HepG2 (cell line): ENCODE data around the gene CDK6. TPM values are rescaled to one million over a fixed set of nuclear protein-coding genes. Genes with fewer than 3 reads are reported as not detected.
A peak's percentile ranks its signal among the peaks of the same experiment; 100 is the strongest.

Experiments used
- ASH2L ChIP-seq: fragments of 300-600, 200-600 bp; sonication (generic); IDR thresholded peaks from 2 replicates; pipeline ENCODE4 v1.7.0; 2017; ENCODE audit warnings: low read depth, mild to moderate bottlenecking, moderate library complexity, mixed read lengths, low read length; ENCODE audit not compliant: insufficient read length
- EHMT2 ChIP-seq: fragments of 200-600 bp; sonication (generic); IDR thresholded peaks from 2 replicates; pipeline ENCODE4 v1.7.0; 2017; ENCODE audit warnings: antibody characterized with exemption, low read depth, low read length, borderline replicate concordance
- EP300 ChIP-seq, 3 experiments: sonication (generic) in 1 of 3; formaldehyde crosslinking in 1 of 3; IDR thresholded peaks; 2 replicates each; pipeline versions ENCODE4 v1.5.1 to v1.6.1; 2011 to 2020; ENCODE audit warnings: low read depth in 2 of 3, low read length in 2 of 3, borderline replicate concordance in 1 of 3, improper control_type of control experiment in 1 of 3, mild to moderate bottlenecking in 1 of 3, missing genetic modification reagents in 1 of 3, moderate library complexity in 1 of 3
- HMGXB3 ChIP-seq: sonication (generic); formaldehyde crosslinking; IDR thresholded peaks from 2 replicates; pipeline ENCODE4 v1.4.0; 2020; ENCODE audit warnings: missing genetic modification reagents, borderline replicate concordance
- HNF4A ChIP-seq: sonication (generic); formaldehyde crosslinking; IDR thresholded peaks from 2 replicates; pipeline ENCODE4 v1.4.0; 2020; ENCODE audit warnings: missing genetic modification reagents
- MTF2 ChIP-seq: sonication (generic); formaldehyde crosslinking; IDR thresholded peaks from 2 replicates; pipeline ENCODE4 v1.5.0; 2020; ENCODE audit warnings: missing genetic modification reagents, borderline replicate concordance
- PAF1 ChIP-seq: IDR thresholded peaks from 2 replicates; pipeline ENCODE4 v1.6.1; 2016; ENCODE audit warnings: missing genetic modification reagents, missing compliant biosample characterization
- PLRG1 ChIP-seq: fragments of 450-650 bp; conservative IDR thresholded peaks from 2 replicates; pipeline ENCODE4 v1.6.1; 2016
- SCMH1 ChIP-seq: sonication (generic); formaldehyde crosslinking; IDR thresholded peaks from 2 replicates; pipeline ENCODE4 v1.9.0; 2021; ENCODE audit warnings: missing genetic modification reagents, mild to moderate bottlenecking, borderline replicate concordance
- SRSF1 ChIP-seq: fragments of 200-400 bp; formaldehyde crosslinking; optimal IDR thresholded peaks from 2 replicates; pipeline ENCODE3; 2017; ENCODE audit warnings: mild to moderate bottlenecking, low read depth, low read length, moderate library complexity
- ZFP82 ChIP-seq: sonication (generic); formaldehyde crosslinking; IDR thresholded peaks from 2 replicates; pipeline ENCODE4 v1.5.1; 2020; ENCODE audit warnings: mild to moderate bottlenecking, missing genetic modification reagents, borderline replicate concordance
- ZKSCAN1 ChIP-seq: fragments of 150-350 bp; IDR thresholded peaks from 2 replicates; pipeline ENCODE4 v1.6.1; 2014; ENCODE audit warnings: low read length
- ZMAT5 ChIP-seq: sonication (generic); formaldehyde crosslinking; IDR thresholded peaks from 2 replicates; pipeline ENCODE4 v1.5.0; 2020; ENCODE audit warnings: mild to moderate bottlenecking, low read depth, missing genetic modification reagents, borderline replicate concordance
- ZNF318 ChIP-seq: sonication (generic); formaldehyde crosslinking; IDR thresholded peaks from 2 replicates; pipeline ENCODE4 v1.4.0; 2020; ENCODE audit warnings: mild to moderate bottlenecking, missing genetic modification reagents
- polyA plus RNA-seq, 8 experiments: library from polyadenylated mRNA; depleted of rRNA in 3 of 8; stranded (reverse) in 7 of 8; unstranded in 1 of 8; fragments of >200 nt; fragmentation: Illumina TruSeq in 4 of 8; extraction: Trizol in 4 of 8; gene quantifications; 2 replicates each; pipeline versions ENCODE4 v1.2.1 to v1.2.3, GENCODE V29; 2011 to 2016; ENCODE audit warnings: low read depth in 4 of 8, missing spikeins in 1 of 8, mixed read lengths in 1 of 8; ENCODE audit not compliant: insufficient read depth in 1 of 8
- total RNA-seq, 5 experiments: library from RNA; depleted of rRNA; stranded (reverse); fragments of >200 nt; fragmentation: Illumina TruSeq; extraction: Trizol; gene quantifications; 2 replicates each; pipeline ENCODE4 v1.2.3, GENCODE V29; 2016; ENCODE audit warnings: low read depth in 1 of 5

The CDK6 gene
- total and polyA plus RNA-seq, 2 of the 13 experiments (the other 11 are each of a cell fraction or from before 2014, with no cell fraction given): 34.6 to 90.8 TPM

- TF ChIP-seq ZNF318 (CRISPR knock-in tag) (no peak), HNF4A (CRISPR knock-in tag) (peak; percentile 60), HMGXB3 (CRISPR knock-in tag) (no peak), SRSF1 (no peak), ZKSCAN1 (no peak), ZMAT5 (CRISPR knock-in tag) (no peak), PLRG1 (no peak), PAF1 (CRISPR knock-in tag) (no peak), EHMT2 (peak; percentile 74; the same call in 1 of the 2 replicates), MTF2 (CRISPR knock-in tag) (no peak), SCMH1 (CRISPR knock-in tag) (no peak), ASH2L (peak; percentile 73), ZFP82 (CRISPR knock-in tag) (no peak), EP300 (IDR thresholded peaks at IDR 0.05; ENCODE audit: low read depth in 2 of 2, low read length in 2 of 2) (peak; percentile 43 to 77; a peak in 3 of 4 replicates), EP300 (CRISPR knock-in tag; IDR thresholded peaks at IDR 0.05; ENCODE audit: borderline replicate concordance) (peak; percentile 55; the same call in 1 of the 2 replicates)
Measured at GRCh38 chr7:92751902-92752901, 84.2 kb downstream of the CDK6 start (continued).
